ENCODE measurements around the gene MIER2.

DNA sequence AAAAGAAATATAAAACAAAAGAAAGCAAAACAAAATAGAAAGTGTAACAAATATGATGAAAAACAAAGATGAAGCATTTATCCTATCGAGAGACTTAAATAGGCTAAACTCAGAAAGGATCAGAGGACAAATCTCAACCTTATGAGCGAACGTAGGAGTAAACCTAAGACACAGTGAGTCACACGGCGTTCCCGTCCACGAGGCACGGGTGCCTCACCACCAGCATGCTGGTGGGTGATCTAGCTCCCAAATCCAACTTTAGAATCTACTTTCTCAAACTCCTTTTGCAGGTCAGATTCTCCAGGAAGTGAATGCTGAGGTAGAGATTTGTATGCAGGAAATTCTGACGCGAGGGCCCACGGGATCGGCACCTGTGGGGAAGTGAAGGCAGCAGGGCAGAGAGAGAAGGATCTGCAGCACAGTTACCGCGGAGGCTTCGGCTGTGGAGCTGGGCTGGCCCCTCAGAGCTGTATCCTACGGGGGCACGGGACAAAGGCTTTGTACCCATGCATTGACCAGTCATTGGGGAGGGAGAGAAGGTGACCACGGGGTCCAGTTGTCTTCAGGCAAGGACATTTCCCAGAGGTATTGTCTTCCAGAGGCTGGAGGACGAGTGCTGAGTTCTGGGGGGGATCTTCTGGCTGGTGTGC lies 7.5 kb upstream of the MIER2 start:
- TF ChIP-seq CEBPB (IDR thresholded peaks at IDR 0.05): no peak
- no peak for TF ChIP-seq FOXS1 (CRISPR knock-in tag; IDR thresholded peaks at IDR 0.05)
- TF ChIP-seq CTCF (IDR thresholded peaks at IDR 0.05): no peak
- no peak for TF ChIP-seq POLR2A (IDR thresholded peaks at IDR 0.05; ENCODE audit: low read length)
- TF ChIP-seq REST (IDR thresholded peaks at IDR 0.05): no peak
- no peak for TF ChIP-seq KDM1A (IDR thresholded peaks at IDR 0.05; ENCODE audit: low read depth)
- no peak for TF ChIP-seq HDAC2 (IDR thresholded peaks at IDR 0.05)
- TF ChIP-seq JUN (IDR thresholded peaks at IDR 0.05): no peak

All from A549 (cell line).